ENCODE data around the gene ANKS3.
"Not testable (repeated sequence)": the region's sequence is repeated elsewhere in the genome, so short reads cannot be mapped to it uniquely, and the experiment has no call there.

DNA sequence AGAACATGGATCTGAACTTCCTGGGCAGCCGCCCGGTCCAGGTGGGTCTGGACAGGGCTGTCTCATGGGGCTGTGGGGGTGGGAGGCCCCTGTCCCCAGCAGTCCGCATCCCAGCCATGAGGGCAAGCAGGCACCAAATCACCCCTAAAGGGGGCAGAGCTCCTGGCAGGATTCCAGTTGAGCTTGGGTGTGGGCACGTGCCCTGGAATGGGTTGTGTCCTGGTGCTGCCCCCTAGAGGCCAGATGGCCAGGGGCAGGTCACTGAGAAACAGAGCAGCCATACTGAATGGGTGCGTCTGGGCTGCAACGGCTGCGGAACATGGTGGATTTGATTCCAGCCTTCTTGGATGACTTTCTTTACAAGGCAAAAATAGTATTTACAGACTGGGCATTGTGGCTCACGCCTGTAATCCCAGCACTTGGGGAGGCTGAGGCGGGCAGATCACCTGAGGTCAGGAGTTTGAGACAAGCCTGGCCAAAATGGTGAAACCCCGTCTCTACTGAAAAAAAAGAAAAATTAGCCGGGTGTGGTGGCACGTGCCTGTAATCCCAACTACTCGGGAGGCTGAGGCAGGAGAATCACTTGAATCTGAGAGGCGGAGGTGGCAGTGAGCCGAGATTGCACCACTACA is 83.5 kb downstream of the ANKS3 start:
- not testable (repeated sequence) for TF ChIP-seq POLR2A (IDR thresholded peaks at IDR 0.05; ENCODE audit: low read length); CHD4 (IDR thresholded peaks at IDR 0.05; ENCODE audit: borderline replicate concordance); EP300 (IDR thresholded peaks at IDR 0.05); FOSL2 (IDR thresholded peaks at IDR 0.05); FOSL2 (CRISPR knock-in tag; IDR thresholded peaks at IDR 0.05); CBX2 (IDR thresholded peaks at IDR 0.05; ENCODE audit: borderline replicate concordance, low read depth)
- TF ChIP-seq, protein P1, sequence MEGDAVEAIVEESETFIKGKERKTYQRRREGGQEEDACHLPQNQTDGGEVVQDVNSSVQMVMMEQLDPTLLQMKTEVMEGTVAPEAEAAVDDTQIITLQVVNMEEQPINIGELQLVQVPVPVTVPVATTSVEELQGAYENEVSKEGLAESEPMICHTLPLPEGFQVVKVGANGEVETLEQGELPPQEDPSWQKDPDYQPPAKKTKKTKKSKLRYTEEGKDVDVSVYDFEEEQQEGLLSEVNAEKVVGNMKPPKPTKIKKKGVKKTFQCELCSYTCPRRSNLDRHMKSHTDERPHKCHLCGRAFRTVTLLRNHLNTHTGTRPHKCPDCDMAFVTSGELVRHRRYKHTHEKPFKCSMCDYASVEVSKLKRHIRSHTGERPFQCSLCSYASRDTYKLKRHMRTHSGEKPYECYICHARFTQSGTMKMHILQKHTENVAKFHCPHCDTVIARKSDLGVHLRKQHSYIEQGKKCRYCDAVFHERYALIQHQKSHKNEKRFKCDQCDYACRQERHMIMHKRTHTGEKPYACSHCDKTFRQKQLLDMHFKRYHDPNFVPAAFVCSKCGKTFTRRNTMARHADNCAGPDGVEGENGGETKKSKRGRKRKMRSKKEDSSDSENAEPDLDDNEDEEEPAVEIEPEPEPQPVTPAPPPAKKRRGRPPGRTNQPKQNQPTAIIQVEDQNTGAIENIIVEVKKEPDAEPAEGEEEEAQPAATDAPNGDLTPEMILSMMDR (IDR thresholded peaks at IDR 0.05) = peak; percentile 70

Measured in A549 (cell line).